H1 (cell line): ENCODE results near the gene R3HCC1L. TPM values are rescaled to one million over a fixed set of nuclear protein-coding genes. Genes with fewer than 3 reads are reported as not detected.

ENCODE experiments used
- CTCF ChIA-PET: fragments of 300-600 bp; sonication (Branson Sonifier 250); formaldehyde crosslinking; loops from one replicate; lab custom pipeline; 2021; ENCODE audit not compliant: partially characterized antibody; lab: Charles Lee
- POLR2A ChIA-PET: fragments of 300-600 bp; sonication (Branson Sonifier 250); formaldehyde crosslinking; loops from one replicate; lab custom pipeline; 2021; ENCODE audit warnings: inconsistent platforms; ENCODE audit not compliant: partially characterized antibody; lab: Charles Lee
- DNase-seq, 2 experiments: peaks; one replicate each; pipeline versions ENCODE4 v3.0.0 to v3.0.0-alpha.2; 2010 to 2022; ENCODE audit warnings: low spot score in 2 of 2, low read depth in 1 of 2, mixed read lengths in 1 of 2
- FAIRE-seq: peaks from 2 replicates; lab custom pipeline; 2011; peaks lifted over from hg19 to GRCh38; lab: Jason Lieb, UNC
- H2AFZ ChIP-seq: 2 replicates; pipeline ENCODE4 v1.8.1; 2012; ENCODE audit warnings: low read length, inconsistent platforms
- H2AK5ac ChIP-seq: 2 replicates; pipeline ENCODE4 v1.6.1; 2013; ENCODE audit warnings: low read depth, low read length
- H2BK120ac ChIP-seq: replicated peaks from 2 replicates; pipeline ENCODE3; 2013; ENCODE audit warnings: low read depth, low read length, inconsistent platforms
- H2BK12ac ChIP-seq: 2 replicates; pipeline ENCODE4 v1.6.1; 2013; ENCODE audit warnings: low read depth, low read length
- H2BK15ac ChIP-seq: 2 replicates; pipeline ENCODE4 v1.6.1; 2013; ENCODE audit warnings: low read length
- H2BK20ac ChIP-seq: 2 replicates; pipeline ENCODE4 v1.6.1; 2013; ENCODE audit warnings: low read length
- H2BK5ac ChIP-seq: 2 replicates; pipeline ENCODE4 v1.6.1; 2013; ENCODE audit warnings: low read depth, low read length
- H3K14ac ChIP-seq: 2 replicates; pipeline ENCODE4 v1.6.1; 2013; ENCODE audit warnings: inconsistent platforms; ENCODE audit not compliant: insufficient read length
- H3K18ac ChIP-seq: 2 replicates; pipeline ENCODE4 v1.6.1; 2013; ENCODE audit warnings: low read length; ENCODE audit errors: extremely low read depth
- H3K23ac ChIP-seq: 2 replicates; pipeline ENCODE4 v1.6.1; 2013; ENCODE audit warnings: inconsistent platforms; ENCODE audit not compliant: insufficient read length
- H3K23me2 ChIP-seq: 2 replicates; pipeline ENCODE4 v1.6.1; 2013; ENCODE audit warnings: low read depth, low read length
- H3K27ac ChIP-seq: 2 replicates; pipeline ENCODE4 v1.6.1; 2011; ENCODE audit warnings: low read depth, low read length, inconsistent platforms
- H3K27me3 ChIP-seq, 4 experiments: replicated peaks in 1 of 4; 1 replicate in 1 of 4; 2 replicates in 3 of 4; pipeline versions ENCODE4 v1.6.1 to v1.8.1; 2011 to 2013; ENCODE audit warnings: low read length in 3 of 4, mild to moderate bottlenecking in 3 of 4, inconsistent platforms in 2 of 4, mixed read lengths in 2 of 4, moderate library complexity in 1 of 4; ENCODE audit not compliant: control insufficient read depth in 3 of 4, insufficient read depth in 3 of 4; ENCODE audit errors: extremely low read depth in 1 of 4
- H3K36me3 ChIP-seq, 4 experiments: 2 replicates each; pipeline versions ENCODE4 v1.6.1 to v1.8.1; 2011 to 2013; ENCODE audit warnings: mild to moderate bottlenecking in 4 of 4, low read length in 3 of 4, moderate library complexity in 2 of 4, control low read depth in 1 of 4, inconsistent platforms in 1 of 4; ENCODE audit not compliant: insufficient read depth in 4 of 4, control insufficient read depth in 2 of 4
- H3K4ac ChIP-seq: replicated peaks from 2 replicates; pipeline ENCODE3; 2013; ENCODE audit warnings: low read length, low read depth, mixed read lengths, inconsistent platforms; ENCODE audit not compliant: insufficient read length
- H3K4me1 ChIP-seq, 4 experiments: replicated peaks in 1 of 4; 1 replicate in 1 of 4; 2 replicates in 3 of 4; pipeline versions ENCODE4 v1.6.1 to v1.8.1; 2011 to 2013; ENCODE audit warnings: low read length in 3 of 4, inconsistent platforms in 2 of 4, mixed read lengths in 1 of 4; ENCODE audit not compliant: insufficient read depth in 4 of 4, control insufficient read depth in 3 of 4
- H3K4me2 ChIP-seq, 2 experiments: 2 replicates each; pipeline versions ENCODE4 v1.6.1 to v1.8.1; 2011 to 2013; ENCODE audit warnings: low read depth in 2 of 2, low read length in 2 of 2, control low read depth in 1 of 2, inconsistent platforms in 1 of 2, mild to moderate bottlenecking in 1 of 2; ENCODE audit not compliant: insufficient read depth in 1 of 2
- H3K4me3 ChIP-seq, 4 experiments: fragments of 200-600, 300-600 bp in 1 of 4; sonication (generic), shearing (Covaris generic), sonication (Bioruptor Twin) in 1 of 4; 2 replicates each; pipeline versions ENCODE4 v1.5.1 to v1.8.1; 2011 to 2016; ENCODE audit warnings: low read length in 4 of 4, low read depth in 3 of 4, control low read depth in 2 of 4, inconsistent platforms in 2 of 4, mild to moderate bottlenecking in 2 of 4, mixed read lengths in 1 of 4, moderate library complexity in 1 of 4; ENCODE audit not compliant: insufficient read depth in 2 of 4; ENCODE audit errors: extremely low read depth in 1 of 4
- H3K56ac ChIP-seq: replicated peaks from 2 replicates; pipeline ENCODE3; 2013; ENCODE audit warnings: low read depth, mild to moderate bottlenecking, mixed read lengths, low read length, inconsistent platforms; ENCODE audit not compliant: insufficient read length
- H3K79me1 ChIP-seq: 2 replicates; pipeline ENCODE4 v1.6.1; 2013; ENCODE audit warnings: low read depth, low read length, control low read depth
- H3K79me2 ChIP-seq, 2 experiments: 2 replicates each; pipeline versions ENCODE4 v1.6.1 to v1.8.1; 2012 to 2013; ENCODE audit warnings: low read length in 2 of 2, mild to moderate bottlenecking in 2 of 2, inconsistent platforms in 1 of 2; ENCODE audit not compliant: insufficient read depth in 2 of 2, control insufficient read depth in 1 of 2
- H3K9ac ChIP-seq, 4 experiments: replicated peaks in 1 of 4; 1 replicate in 1 of 4; 2 replicates in 3 of 4; pipeline versions ENCODE4 v1.6.1 to v1.8.1; 2011 to 2013; ENCODE audit warnings: low read depth in 3 of 4, low read length in 3 of 4, control low read depth in 2 of 4, mild to moderate bottlenecking in 2 of 4, moderate library complexity in 2 of 4, inconsistent platforms in 1 of 4; ENCODE audit errors: extremely low read depth in 1 of 4
- H3K9me3 ChIP-seq, 2 experiments: 2 replicates each; pipeline versions ENCODE4 v1.6.1 to v1.8.1; 2012 to 2013; ENCODE audit warnings: mild to moderate bottlenecking in 2 of 2, moderate library complexity in 2 of 2, control low read depth in 1 of 2, inconsistent platforms in 1 of 2, low read depth in 1 of 2, low read length in 1 of 2, mixed read lengths in 1 of 2; ENCODE audit not compliant: insufficient read depth in 2 of 2
- H4K20me1 ChIP-seq, 2 experiments: replicated peaks in 1 of 2; 2 replicates each; pipeline versions ENCODE3 to v1.8.1; 2011 to 2013; ENCODE audit warnings: inconsistent platforms in 2 of 2, low read length in 2 of 2, mild to moderate bottlenecking in 1 of 2; ENCODE audit not compliant: insufficient read depth in 2 of 2, control insufficient read depth in 1 of 2
- H4K5ac ChIP-seq: 2 replicates; pipeline ENCODE4 v1.6.1; 2013; ENCODE audit warnings: low read length, low read depth, mixed read lengths, inconsistent platforms; ENCODE audit not compliant: insufficient read length
- H4K8ac ChIP-seq: 2 replicates; pipeline ENCODE4 v1.8.0; 2013; ENCODE audit warnings: mild to moderate bottlenecking, moderate library complexity, low read length, inconsistent platforms; ENCODE audit not compliant: insufficient read depth; ENCODE audit errors: extremely low read depth
- H4K91ac ChIP-seq: replicated peaks from 2 replicates; pipeline ENCODE3; 2013; ENCODE audit warnings: low read length, mixed read lengths, inconsistent platforms; ENCODE audit not compliant: insufficient read length
- CBX8 ChIP-seq: fragments of 300-800, 300-1000 bp; sonication (generic); IDR thresholded peaks from 2 replicates; pipeline ENCODE4 v1.7.1; 2016; ENCODE audit warnings: low read depth, low read length, borderline replicate concordance
- CHD1 ChIP-seq: IDR thresholded peaks from 2 replicates; pipeline ENCODE4 v1.6.1; 2012; ENCODE audit warnings: low read depth, low read length, improper control_type of control experiment
- CHD2 ChIP-seq: IDR thresholded peaks from 2 replicates; pipeline ENCODE4 v1.6.1; 2012; ENCODE audit warnings: low read length, improper control_type of control experiment
- E2F6 ChIP-seq: IDR thresholded peaks from 2 replicates; pipeline ENCODE4 v1.6.1; 2012; ENCODE audit warnings: inconsistent platforms
- KDM1A ChIP-seq: fragments of 200-600, 300-600 bp; sonication (generic); IDR thresholded peaks from 2 replicates; pipeline ENCODE4 v1.7.1; 2016; ENCODE audit warnings: mild to moderate bottlenecking, low read length, borderline replicate concordance
- NANOG ChIP-seq: IDR thresholded peaks from 2 replicates; pipeline ENCODE4 v1.6.1; 2011; ENCODE audit warnings: low read length, low read depth, mild to moderate bottlenecking, inconsistent platforms; ENCODE audit not compliant: insufficient read depth, poor library complexity, severe bottlenecking
- RAD21 ChIP-seq, 2 experiments: IDR thresholded peaks in 1 of 2; conservative IDR thresholded peaks in 1 of 2; 2 replicates each; pipeline ENCODE4 v1.6.1; 2011; ENCODE audit warnings: low read depth in 2 of 2, low read length in 2 of 2, improper control_type of control experiment in 1 of 2, inconsistent platforms in 1 of 2, mild to moderate bottlenecking in 1 of 2, moderate library complexity in 1 of 2
- SIRT6 ChIP-seq: IDR thresholded peaks from one replicate; pipeline ENCODE4 v1.7.1; 2012; ENCODE audit warnings: low read length, inconsistent platforms
- WGBS, 2 experiments: shearing (Covaris generic) in 1 of 2; methylation state at CpG; one replicate each; pipeline versions ENCODE4 v1.1.6 to v1.1.7; 2013 to 2015; ENCODE audit warnings: low lambda C conversion rate in 2 of 2, mixed read lengths in 2 of 2, inconsistent platforms in 1 of 2, low coverage in 1 of 2, missing lambda C conversion rate in 1 of 2; ENCODE audit not compliant: insufficient replicate concordance in 2 of 2, insufficient coverage in 1 of 2, insufficient read length in 1 of 2; ENCODE audit errors: extremely low coverage in 1 of 2, missing lambda C conversion rate in 1 of 2; 5-methylcytosine and 5-hydroxymethylcytosine counted together
- polyA plus RNA-seq, 7 experiments: library from polyadenylated mRNA; depleted of rRNA in 3 of 7; stranded (reverse) in 5 of 7; unstranded in 2 of 7; fragments of >200 nt in 5 of 7; fragments of 200-250 nt in 2 of 7; gene quantifications; 1 replicate in 5 of 7; 2 replicates in 1 of 7; 4 replicates in 1 of 7; pipeline versions ENCODE4 v1.2.1 to v1.2.3, GENCODE V29; 2011 to 2013; ENCODE audit warnings: missing spikeins in 2 of 7, mixed read lengths in 2 of 7
- total RNA-seq: library from RNA; stranded (reverse); fragmentation: NEBNext Ultra II Directional; extraction: Animal tissue kit (Norgen Biotek cat#: 25700); gene quantifications from 2 replicates; pipeline ENCODE4 v1.2.1, GENCODE V29; 2021

R3HCC1L gene
- total and polyA plus RNA-seq, 2 of the 8 experiments (the other 6 are each of a cell fraction or from before 2014, with no cell fraction given): 6.9 to 13.9 TPM

- Histone ChIP-seq H3K4me2 (no peak overlapping the region), H3K23me2 (no peaks in the 10 kb centered on the region), H2AFZ (no peak overlapping the region), H2BK12ac (no peak overlapping the region), H3K79me2 (peaks cover 0 to 14% of the 10 kb centered on the region in 2 experiments; a peak in 1 of 4 replicates), H3K4ac (no peak overlapping the region), H3K14ac (no peak overlapping the region), H3K27ac (no peak overlapping the region), H3K4me1 (no peaks in the 10 kb centered on the region; a peak in 2 of 7 replicates), H2BK20ac (no peak overlapping the region), H3K36me3 (peaks cover 0 to 7% (median 1%) of the 10 kb centered on the region in 4 experiments; a peak in 2 of 8 replicates), H3K56ac (no peak overlapping the region), H3K18ac (no peak overlapping the region), H2AK5ac (no peak overlapping the region), H2BK5ac (no peak overlapping the region), H4K8ac (no peak overlapping the region), H4K5ac (no peak overlapping the region), H3K27me3 (no peaks in the 10 kb centered on the region), H2BK15ac (no peak overlapping the region), H3K9ac (no peak overlapping the region), H2BK120ac (no peak overlapping the region), H4K91ac (no peak overlapping the region), H3K79me1 (no peaks in the 10 kb centered on the region), H3K9me3 (no peaks in the 10 kb centered on the region), H4K20me1 (peaks cover 2 to 3% of the 10 kb centered on the region in 2 experiments), H3K4me3 (no peak overlapping the region), H3K23ac (no peak overlapping the region)
- TF ChIP-seq RAD21 (IDR thresholded peaks at IDR 0.05 in 1 of 2, conservative IDR thresholded peaks at IDR 0.05 in 1 of 2; ENCODE audit: low read depth in 2 of 2, low read length in 2 of 2): no peak
- no peak for TF ChIP-seq NANOG
- no peak for TF ChIP-seq KDM1A
- TF ChIP-seq CBX8: no peak
- TF ChIP-seq E2F6: no peak
- no peak for TF ChIP-seq CHD1
- no peak for TF ChIP-seq CHD2
- no peak for TF ChIP-seq SIRT6
- POLR2A ChIA-PET: no interaction called here
- FAIRE-seq (no peak), DNase-seq (no peak)
- 86% methylated on average over 5 of the region's 5 CpGs; no CpG with 5 or more reads in 1 of the 2 experiments for WGBS, 2 experiments
- CTCF ChIA-PET: interaction anchor here (0.5 to 1.0 kb wide), 2 partner anchors 11 to 145 kb away, joined by 4 read pairs; no protein-coding TSS in a partner anchor
Observed at GRCh38 chr10:98163941-98164340, 29.5 kb downstream of the R3HCC1L start.
